NT2/D1 (cell line): Measurements from ENCODE around the gene SORBS2.

Source experiments
- SUZ12 ChIP-seq: IDR thresholded peaks from 2 replicates; pipeline ENCODE4 v1.6.1; 2011; ENCODE audit not compliant: insufficient read length, insufficient read depth; ENCODE audit errors: extremely low read depth
- YY1 ChIP-seq: IDR thresholded peaks from 2 replicates; pipeline ENCODE4 v1.6.1; 2011; ENCODE audit not compliant: insufficient read length, insufficient read depth
- ZNF274 ChIP-seq: IDR thresholded peaks from 2 replicates; pipeline ENCODE4 v1.6.1; 2011; ENCODE audit warnings: mild to moderate bottlenecking, low read depth, low read length

DNA sequence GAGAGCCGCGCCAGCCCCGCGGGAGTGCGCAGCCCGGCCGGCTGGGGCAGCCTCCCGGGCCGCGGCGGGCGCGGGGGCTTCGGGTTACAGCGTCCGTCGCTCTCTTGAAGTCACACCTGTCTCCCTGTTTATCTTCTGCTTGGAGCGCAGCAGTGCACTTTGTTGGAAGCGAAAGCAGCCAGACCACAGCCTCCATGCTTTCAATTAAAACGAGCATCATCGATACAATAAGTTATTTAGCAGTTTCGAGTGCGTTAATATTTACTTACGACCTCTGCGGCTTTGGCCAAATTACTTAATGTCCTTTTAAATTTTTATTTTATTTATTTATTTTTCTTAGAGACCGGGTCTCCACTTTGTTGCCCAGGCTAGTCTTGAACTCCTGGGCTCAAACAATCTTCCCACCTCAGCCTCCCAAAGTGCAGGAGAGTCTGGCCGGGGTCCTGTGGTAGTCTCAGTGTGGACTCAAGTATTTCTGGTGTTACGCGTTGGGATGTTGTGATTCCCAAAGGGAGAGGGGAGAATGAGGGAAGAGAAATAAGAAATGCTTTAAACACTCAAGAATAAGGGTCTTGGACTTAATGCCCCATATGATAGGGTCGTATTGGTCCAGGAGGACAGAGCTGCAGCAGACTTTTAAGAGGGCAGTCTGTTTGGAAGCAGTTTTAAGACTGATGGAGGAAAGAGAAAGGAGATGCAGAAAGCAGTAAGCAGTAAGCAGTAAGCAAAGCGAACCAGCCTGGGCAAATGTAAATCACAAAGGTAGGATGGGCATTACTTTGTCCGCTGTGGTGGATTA is 276.2 kb downstream of the SORBS2 start:
- TF ChIP-seq SUZ12, result no peak
- no peak for TF ChIP-seq ZNF274
- TF ChIP-seq YY1, result no peak
